ENCODE data around the gene KCNIP3.

Gene KCNIP3

GRCh38 chr2:95308426-95308990 lies 11.4 kb downstream of the KCNIP3 start:
- TF ChIP-seq, protein P1, sequence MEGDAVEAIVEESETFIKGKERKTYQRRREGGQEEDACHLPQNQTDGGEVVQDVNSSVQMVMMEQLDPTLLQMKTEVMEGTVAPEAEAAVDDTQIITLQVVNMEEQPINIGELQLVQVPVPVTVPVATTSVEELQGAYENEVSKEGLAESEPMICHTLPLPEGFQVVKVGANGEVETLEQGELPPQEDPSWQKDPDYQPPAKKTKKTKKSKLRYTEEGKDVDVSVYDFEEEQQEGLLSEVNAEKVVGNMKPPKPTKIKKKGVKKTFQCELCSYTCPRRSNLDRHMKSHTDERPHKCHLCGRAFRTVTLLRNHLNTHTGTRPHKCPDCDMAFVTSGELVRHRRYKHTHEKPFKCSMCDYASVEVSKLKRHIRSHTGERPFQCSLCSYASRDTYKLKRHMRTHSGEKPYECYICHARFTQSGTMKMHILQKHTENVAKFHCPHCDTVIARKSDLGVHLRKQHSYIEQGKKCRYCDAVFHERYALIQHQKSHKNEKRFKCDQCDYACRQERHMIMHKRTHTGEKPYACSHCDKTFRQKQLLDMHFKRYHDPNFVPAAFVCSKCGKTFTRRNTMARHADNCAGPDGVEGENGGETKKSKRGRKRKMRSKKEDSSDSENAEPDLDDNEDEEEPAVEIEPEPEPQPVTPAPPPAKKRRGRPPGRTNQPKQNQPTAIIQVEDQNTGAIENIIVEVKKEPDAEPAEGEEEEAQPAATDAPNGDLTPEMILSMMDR (IDR thresholded peaks at IDR 0.05; ENCODE audit: low read depth, low read length): no peak
- H3K4me3 ChIP-seq (ENCODE audit: low read depth, low read length): no peak overlapping the region

GRCh38 chr2:95309599-95309998 lies 12.5 kb downstream of the KCNIP3 start:
- TF ChIP-seq, protein P1 (IDR thresholded peaks at IDR 0.05; ENCODE audit: low read depth, low read length): no peak
- no peak overlapping the region for H3K4me3 ChIP-seq (ENCODE audit: low read depth, low read length)

GRCh38 chr2:95310216-95310615 lies 13.1 kb downstream of the KCNIP3 start:
- H3K4me3 ChIP-seq (ENCODE audit: low read depth, low read length): no peak overlapping the region
- TF ChIP-seq, protein P1 (IDR thresholded peaks at IDR 0.05; ENCODE audit: low read depth, low read length): no peak

- TF ChIP-seq, protein P1 (IDR thresholded peaks at IDR 0.05; ENCODE audit: low read depth, low read length): no peak
- H3K4me3 ChIP-seq (ENCODE audit: low read depth, low read length): no peak overlapping the region
Observed at GRCh38 chr2:95310651-95311050, 13.5 kb downstream of the KCNIP3 start.

GRCh38 chr2:95311815-95312542 lies 14.8 kb downstream of the KCNIP3 start:
- H3K4me3 ChIP-seq (ENCODE audit: low read depth, low read length): no peak overlapping the region

GRCh38 chr2:95312543-95313201 lies 15.5 kb downstream of the KCNIP3 start:
- no peak overlapping the region for H3K4me3 ChIP-seq (ENCODE audit: low read depth, low read length)
- TF ChIP-seq, protein P1 (IDR thresholded peaks at IDR 0.05; ENCODE audit: low read depth, low read length): no peak

More at GRCh38 chr2:95311815-95312542, 14.8 kb downstream of the KCNIP3 start:
- TF ChIP-seq, protein P1 (IDR thresholded peaks at IDR 0.05; ENCODE audit: low read depth, low read length): no peak

Measured in WI38 (cell line).